SHP77 treated with DMSO at 0.1 percent for 48 hours (cell line): ENCODE measurements around the gene LIN7B.
"Not testable (repeated sequence)": the region's sequence is repeated elsewhere in the genome, so short reads cannot be mapped to it uniquely, and the experiment has no call there.

ENCODE experiments used
- DNase-seq: peaks from one replicate; lab custom pipeline; 2025; lab: John Stamatoyannopoulos, UW

LIN7B gene

GRCh38 chr19:49142866-49143335, 28.7 kb downstream of the LIN7B start:
- DNase-seq, result peak; percentile 49

GRCh38 chr19:49145573-49146407, 31.6 kb downstream of the LIN7B start:
- peak; percentile 9 for DNase-seq

GRCh38 chr19:49146408-49146770, 32.2 kb downstream of the LIN7B start:
- not testable (repeated sequence) for DNase-seq

GRCh38 chr19:49148044-49148682, 34.0 kb downstream of the LIN7B start:
- DNase-seq, result no peak

GRCh38 chr19:49148784-49149651, 34.8 kb downstream of the LIN7B start:
- peak; percentile 63 for DNase-seq

GRCh38 chr19:49149652-49150105, 35.5 kb downstream of the LIN7B start:
- DNase-seq, result peak; percentile 6

GRCh38 chr19:49150106-49150943, 36.2 kb downstream of the LIN7B start:
- DNase-seq, result peak; percentile 63

GRCh38 chr19:49150944-49151243, 36.7 kb downstream of the LIN7B start:
- no peak for DNase-seq

GRCh38 chr19:49151267-49152118, 37.3 kb downstream of the LIN7B start:
- DNase-seq, result peak; percentile 35

- DNase-seq, result no peak
Observed at GRCh38 chr19:49152119-49152550, 38.0 kb downstream of the LIN7B start.

- no peak for DNase-seq
Observed at GRCh38 chr19:49153167-49153809, 39.1 kb downstream of the LIN7B start.

- no peak for DNase-seq
Observed at GRCh38 chr19:49154279-49154678, 40.1 kb downstream of the LIN7B start.

GRCh38 chr19:49155005-49155819, 41.0 kb downstream of the LIN7B start, which contains the start of gene HRC:
HRC (minus strand) TSS chr19:49155396; CDS start chr19:49155237, 159 bp downstream.
- DNase-seq, result no peak

- DNase-seq, result no peak
Observed at GRCh38 chr19:49155820-49156346, 41.7 kb downstream of the LIN7B start.

GRCh38 chr19:49157445-49158224, 43.5 kb downstream of the LIN7B start, which contains the start of gene TRPM4:
TRPM4 (plus strand) TSS chr19:49157792; CDS start chr19:49157867, 75 bp downstream.
- DNase-seq, result peak; percentile 26

GRCh38 chr19:49160450-49161189, 46.5 kb downstream of the LIN7B start:
- DNase-seq, result no peak

- DNase-seq, result no peak
Observed at GRCh38 chr19:49161987-49162386, 47.8 kb downstream of the LIN7B start.
